GM21825 (cell line): ENCODE results near the gene PCSK4.

ENCODE experiments used
- ATAC-seq: cut with Tn5 transposase; IDR thresholded peaks from one replicate; pipeline ENCODE4 v1.9.1; 2021; ENCODE audit warnings: mild to moderate bottlenecking, moderate library complexity; ENCODE audit not compliant: unreplicated experiment

PCSK4 gene

GRCh38 chr19:1472231-1473084 is 17.7 kb downstream of the PCSK4 start:
- no peak for ATAC-seq

DNA sequence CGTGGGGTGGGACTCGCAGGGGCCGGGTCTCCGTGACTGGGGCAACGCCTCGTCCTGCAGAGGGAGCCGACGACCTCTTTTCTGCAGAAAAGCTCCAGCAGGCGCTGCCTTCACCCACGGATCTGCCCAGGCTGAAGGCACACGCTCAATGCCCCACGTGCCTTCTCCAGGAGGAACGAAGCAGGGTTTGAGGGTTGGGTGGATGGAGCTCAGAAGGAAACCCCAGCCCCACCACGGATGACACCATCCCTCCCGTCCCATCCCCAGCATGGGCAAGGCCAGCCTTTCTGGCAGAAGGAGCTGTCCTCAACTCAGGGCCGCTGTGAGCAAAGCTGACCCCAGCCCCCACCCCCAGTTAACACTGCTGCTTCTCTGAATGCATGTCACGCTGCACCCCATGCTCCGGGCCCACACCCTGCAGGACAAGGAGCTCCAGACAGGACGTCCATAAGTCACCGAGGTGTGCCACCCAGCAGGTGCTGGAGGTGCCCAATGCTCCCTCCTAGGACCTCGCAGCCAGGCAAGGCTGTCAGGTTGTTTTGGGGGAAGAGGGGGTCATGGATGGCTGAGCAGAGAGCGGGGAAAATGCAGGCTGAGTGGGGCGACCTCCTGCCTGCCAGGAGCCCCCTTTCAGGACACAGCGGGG is 18.5 kb downstream of the PCSK4 start:
- ATAC-seq, result no peak

DNA sequence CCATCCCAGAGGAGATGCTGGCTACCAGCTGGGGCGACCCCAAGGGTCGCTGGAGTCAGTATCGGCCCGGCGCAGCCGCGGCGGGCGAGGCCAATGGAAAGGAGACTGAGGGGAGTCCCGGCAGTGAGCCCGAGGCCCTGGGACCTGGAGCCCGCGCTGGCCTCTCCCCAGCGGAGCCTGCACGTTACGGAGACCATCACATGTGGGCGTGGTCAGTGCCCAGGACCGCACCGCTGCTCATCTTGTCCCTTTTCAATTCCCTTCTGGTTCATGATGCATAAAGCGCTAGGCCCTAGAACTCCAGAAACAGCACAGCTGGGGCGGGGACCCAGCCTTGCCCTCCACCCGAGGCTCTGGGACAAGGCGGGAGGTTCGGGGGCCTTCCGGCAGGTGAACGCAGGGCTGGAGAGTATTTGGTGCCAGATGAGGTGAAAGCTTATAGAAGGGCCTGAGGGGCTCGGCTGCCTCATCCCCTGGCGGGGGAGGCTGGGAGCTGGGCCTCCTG is 19.1 kb downstream of the PCSK4 start:
- no peak for ATAC-seq

DNA sequence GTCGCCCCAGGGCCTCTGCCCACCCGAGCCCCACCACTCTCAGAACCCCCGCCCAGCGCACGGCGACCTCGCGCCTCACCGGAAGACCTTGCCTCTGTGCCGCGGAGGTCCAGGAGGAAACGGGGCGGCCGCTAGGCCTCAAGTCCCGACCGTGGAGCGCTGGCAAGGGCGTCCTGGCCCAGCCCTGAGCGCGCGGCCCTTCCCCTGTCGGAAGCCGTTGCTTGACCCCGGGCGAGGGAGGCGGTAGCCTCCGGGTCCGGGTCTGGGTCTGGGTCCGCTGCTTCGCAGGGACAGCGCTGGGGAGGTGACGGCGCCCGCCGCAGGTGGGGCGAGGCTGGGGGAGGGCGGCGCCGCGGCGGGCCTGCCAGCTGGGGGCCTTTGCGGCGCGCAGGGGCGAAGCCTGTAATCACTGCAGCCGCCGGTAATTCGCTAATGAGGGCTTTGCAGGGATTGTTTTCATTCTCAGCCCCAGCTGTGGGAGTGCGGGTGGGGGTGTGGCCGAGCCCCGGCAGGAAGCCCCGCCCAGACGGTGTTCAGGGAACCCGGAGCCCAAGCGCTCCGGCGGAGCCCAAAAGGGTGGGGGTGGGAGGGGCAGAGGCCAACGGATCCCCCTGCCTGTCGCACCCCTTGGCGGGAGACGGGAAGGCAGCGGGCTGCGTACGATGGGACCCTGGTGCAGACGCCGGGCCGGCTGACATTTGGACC is 19.7 kb downstream of the PCSK4 start:
- ATAC-seq, result no peak

- no peak for ATAC-seq
Measured at GRCh38 chr19:1470055-1470304, 20.2 kb downstream of the PCSK4 start.

DNA sequence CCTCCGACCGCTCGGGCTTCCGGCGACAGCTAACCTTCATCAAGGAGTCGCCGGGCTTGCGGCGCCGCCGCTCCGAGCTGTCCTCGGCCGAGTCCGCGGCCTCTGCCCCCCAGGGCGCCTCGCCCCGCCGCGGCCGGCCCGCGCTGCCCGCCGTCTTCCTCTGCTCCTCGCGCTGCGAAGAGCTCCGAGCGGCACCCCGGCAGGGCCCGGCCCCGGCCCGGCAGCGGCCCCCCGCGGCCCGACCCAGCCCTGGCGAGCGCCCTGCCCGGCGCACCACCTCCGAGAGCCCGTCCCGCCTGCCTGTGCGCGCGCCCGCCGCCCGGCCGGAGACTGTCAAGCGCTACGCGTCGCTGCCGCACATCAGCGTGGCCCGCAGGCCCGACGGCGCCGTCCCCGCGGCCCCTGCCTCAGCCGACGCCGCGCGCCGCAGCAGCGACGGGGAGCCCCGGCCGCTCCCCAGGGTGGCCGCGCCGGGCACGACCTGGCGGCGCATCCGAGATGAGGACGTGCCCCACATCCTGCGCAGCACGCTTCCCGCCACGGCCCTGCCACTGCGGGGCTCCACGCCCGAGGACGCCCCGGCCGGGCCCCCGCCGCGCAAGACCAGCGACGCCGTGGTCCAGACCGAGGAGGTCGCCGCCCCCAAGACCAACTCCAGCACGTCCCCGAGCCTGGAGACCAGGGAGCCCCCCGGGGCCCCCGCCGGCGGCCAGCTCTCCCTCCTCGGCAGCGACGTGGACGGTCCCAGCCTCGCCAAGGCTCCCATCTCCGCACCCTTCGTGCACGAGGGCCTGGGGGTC is 20.7 kb downstream of the PCSK4 start:
- ATAC-seq, result no peak

DNA sequence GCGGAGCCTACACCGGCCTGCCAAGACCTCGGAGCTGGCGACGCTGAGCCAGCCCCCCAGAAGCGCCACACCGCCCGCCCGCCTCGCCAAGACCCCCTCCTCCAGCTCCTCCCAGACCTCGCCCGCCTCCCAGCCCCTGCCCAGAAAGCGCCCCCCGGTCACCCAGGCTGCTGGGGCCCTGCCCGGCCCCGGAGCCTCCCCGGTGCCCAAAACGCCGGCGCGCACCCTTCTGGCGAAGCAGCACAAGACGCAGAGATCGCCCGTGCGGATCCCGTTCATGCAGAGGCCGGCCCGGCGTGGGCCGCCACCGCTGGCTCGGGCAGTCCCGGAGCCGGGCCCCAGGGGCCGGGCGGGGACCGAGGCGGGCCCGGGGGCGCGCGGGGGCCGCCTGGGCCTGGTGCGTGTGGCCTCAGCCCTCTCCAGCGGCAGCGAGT is 21.3 kb downstream of the PCSK4 start:
- no peak for ATAC-seq

GRCh38 chr19:1468274-1468820 is 21.8 kb downstream of the PCSK4 start:
- ATAC-seq, result no peak

DNA sequence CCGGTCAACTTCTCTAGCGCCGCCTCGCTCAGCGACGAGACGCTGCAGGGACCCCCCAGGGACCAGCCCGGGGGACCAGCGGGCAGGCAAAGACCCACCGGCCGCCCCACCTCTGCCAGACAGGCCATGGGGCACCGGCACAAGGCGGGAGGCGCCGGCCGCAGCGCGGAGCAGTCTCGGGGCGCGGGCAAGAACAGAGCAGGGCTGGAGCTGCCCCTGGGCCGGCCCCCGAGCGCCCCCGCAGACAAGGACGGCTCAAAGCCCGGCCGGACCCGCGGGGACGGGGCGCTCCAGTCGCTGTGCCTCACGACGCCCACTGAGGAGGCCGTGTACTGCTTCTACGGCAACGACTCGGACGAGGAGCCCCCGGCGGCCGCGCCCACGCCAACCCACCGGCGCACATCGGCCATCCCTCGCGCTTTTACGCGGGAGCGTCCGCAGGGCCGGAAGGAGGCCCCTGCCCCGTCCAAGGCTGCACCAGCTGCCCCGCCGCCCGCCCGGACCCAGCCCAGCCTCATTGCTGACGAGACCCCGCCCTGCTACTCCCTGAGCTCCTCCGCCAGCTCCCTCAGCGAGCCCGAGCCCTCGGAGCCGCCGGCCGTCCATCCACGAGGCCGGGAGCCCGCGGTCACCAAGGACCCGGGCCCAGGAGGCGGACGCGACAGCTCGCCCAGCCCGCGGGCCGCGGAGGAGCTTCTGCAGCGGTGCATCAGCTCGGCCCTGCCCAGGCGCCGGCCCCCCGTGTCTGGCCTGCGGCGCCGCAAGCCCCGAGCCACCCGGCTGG is 22.5 kb downstream of the PCSK4 start:
- ATAC-seq, result no peak

- no peak for ATAC-seq
Measured at GRCh38 chr19:1467215-1467489, 23.0 kb downstream of the PCSK4 start.

DNA sequence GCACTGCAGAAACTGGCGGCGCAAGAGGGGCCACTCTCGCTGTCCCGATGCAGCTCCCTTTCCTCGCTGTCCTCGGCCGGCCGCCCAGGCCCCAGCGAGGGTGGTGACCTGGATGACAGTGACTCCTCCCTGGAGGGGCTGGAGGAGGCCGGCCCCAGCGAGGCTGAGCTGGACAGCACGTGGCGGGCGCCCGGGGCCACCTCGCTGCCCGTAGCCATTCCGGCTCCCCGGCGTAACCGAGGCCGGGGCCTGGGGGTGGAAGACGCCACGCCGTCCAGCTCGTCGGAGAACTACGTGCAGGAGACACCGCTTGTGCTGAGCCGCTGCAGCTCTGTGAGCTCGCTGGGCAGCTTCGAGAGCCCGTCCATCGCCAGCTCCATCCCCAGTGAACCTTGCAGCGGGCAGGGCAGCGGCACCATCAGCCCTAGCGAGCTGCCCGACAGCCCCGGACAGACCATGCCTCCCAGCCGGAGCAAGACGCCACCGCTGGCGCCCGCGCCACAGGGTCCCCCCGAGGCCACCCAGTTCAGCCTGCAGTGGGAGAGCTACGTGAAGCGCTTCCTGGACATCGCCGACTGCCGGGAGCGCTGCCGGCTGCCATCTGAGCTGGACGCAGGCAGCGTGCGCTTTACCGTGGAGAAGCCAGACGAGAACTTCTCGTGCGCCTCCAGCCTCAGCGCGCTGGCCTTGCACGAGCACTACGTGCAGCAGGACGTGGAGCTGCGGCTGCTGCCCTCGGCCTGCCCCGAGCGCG is 23.5 kb downstream of the PCSK4 start:
- no peak for ATAC-seq

GRCh38 chr19:1466018-1466460 is 24.1 kb downstream of the PCSK4 start:
- no peak for ATAC-seq

- no peak for ATAC-seq
Measured at GRCh38 chr19:1465191-1466016, 24.7 kb downstream of the PCSK4 start.

DNA sequence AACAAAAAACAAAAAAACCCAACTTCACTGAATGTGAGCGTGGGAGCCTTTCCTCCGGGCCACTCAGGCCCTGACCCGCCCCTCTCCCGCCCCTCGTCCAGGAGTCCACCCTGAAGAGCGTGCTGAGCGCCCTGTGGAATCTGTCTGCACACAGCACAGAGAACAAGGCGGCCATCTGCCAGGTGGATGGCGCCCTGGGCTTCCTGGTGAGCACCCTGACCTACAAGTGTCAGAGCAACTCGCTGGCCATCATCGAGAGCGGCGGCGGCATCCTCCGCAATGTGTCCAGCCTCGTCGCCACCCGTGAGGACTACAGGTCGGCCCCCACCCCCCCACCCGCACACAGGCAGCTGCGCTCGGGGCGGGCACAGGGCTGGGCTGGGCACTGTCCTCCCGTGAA is 28.3 kb downstream of the PCSK4 start:
- ATAC-seq, result no peak

DNA sequence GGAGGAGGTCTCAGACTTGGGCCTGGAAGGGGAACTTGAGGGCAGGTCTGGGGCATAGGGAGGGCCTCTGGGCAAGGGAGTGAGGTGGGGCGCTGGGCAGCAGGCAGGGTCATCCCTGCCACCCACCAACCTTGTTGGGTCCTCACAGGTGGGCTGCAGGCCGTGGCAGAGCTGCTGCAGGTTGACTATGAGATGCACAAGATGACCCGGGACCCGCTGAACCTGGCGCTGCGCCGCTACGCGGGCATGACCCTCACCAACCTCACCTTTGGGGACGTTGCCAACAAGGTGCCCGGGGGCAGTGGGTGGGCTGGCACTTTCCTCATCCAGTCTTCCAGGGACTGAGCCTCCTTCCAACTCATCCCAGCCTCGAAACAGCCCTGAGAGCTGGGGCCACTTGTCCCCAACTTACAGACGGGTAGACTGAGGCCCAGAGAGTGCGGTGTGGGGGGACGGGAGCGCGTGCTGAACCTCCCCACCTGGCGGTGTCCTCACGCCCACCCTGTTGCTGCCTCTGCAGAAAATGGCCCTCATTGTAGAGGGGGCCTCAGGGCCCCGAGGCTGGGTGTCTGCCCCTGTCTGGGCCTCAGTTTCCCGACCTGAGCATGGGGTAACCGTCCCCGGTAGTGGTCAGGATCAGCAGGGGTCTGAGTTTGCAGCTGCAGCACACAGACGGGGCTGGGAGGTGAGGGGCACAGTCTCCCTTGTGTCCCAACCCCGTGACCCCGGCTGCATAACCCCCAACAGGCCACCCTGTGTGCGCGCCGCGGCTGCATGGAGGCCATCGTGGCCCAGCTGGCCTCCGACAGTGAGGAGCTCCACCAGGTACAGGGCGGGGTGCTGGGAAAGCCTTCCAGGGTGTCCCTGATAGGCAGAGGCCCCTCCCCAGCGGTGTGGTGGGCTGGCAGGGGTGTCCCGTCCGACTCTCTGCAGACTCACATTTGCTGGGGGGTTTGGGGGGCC is 29.8 kb downstream of the PCSK4 start:
- no peak for ATAC-seq

DNA sequence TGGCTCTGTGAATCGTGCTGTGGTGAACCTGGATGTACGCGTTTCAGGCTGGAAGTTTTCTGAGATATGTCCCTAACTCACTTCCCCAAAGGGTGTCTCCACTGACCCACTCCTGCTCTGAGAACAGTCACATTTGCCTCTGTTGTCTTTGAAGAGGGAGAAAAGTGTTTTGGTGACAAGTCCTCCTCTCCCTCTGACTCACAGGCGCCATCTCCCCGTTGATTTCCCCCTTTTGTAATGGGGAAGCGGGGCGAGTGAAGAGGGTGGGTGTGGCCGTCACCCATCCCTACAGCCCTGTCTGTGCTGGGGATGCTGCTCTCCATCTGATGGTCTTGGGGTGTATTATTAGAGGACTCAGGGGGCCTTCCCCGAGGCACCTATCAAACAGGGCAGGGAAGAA is 30.7 kb downstream of the PCSK4 start:
- no peak for ATAC-seq

DNA sequence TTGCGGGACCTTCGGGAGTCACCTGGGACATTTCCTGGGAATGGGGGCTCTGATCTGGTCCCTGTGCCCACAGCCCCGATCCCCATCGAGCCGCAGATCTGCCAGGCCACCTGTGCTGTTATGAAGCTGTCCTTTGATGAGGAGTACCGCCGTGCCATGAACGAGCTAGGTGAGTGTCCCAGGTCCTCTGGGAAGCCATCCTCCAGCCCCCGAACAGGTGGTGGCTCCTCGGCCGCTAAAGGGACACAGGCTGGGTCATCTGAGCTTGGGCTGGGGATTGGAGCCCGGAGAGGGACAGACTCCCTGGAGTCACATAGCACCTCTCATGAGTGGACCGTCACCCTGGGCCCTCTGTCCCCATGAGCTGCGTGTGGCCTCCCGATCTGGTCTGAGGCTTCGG is 32.3 kb downstream of the PCSK4 start:
- ATAC-seq, result no peak
